ENCODE data around the gene ANKRD11.
A peak's percentile ranks its signal among the peaks of the same experiment; 100 is the strongest.

ANKRD11 gene

GRCh38 chr16:89324056-89325010 lies 166.0 kb downstream of the ANKRD11 start:
- DNase-seq, result no peak

- no peak for DNase-seq
Measured at GRCh38 chr16:89323120-89323960, 167.0 kb downstream of the ANKRD11 start.

GRCh38 chr16:89322321-89323119 lies 167.8 kb downstream of the ANKRD11 start:
- peak; percentile 76 for DNase-seq

GRCh38 chr16:89320782-89321501 lies 169.4 kb downstream of the ANKRD11 start:
- DNase-seq, result peak; percentile 34

- peak; percentile 43 for DNase-seq
Measured at GRCh38 chr16:89319886-89320781, 170.2 kb downstream of the ANKRD11 start.

- peak; percentile 19 for DNase-seq
Measured at GRCh38 chr16:89319631-89319885, 170.8 kb downstream of the ANKRD11 start.

GRCh38 chr16:89318871-89319630 lies 171.3 kb downstream of the ANKRD11 start:
- DNase-seq, result no peak

GRCh38 chr16:89318430-89318758 lies 172.0 kb downstream of the ANKRD11 start:
- no peak for DNase-seq

GRCh38 chr16:89317729-89318429 lies 172.5 kb downstream of the ANKRD11 start:
- DNase-seq, result peak; percentile 23

- DNase-seq, result no peak
Measured at GRCh38 chr16:89317101-89317671, 173.2 kb downstream of the ANKRD11 start.

GRCh38 chr16:89316701-89317100 lies 173.7 kb downstream of the ANKRD11 start:
- no peak for DNase-seq

- no peak for DNase-seq
Measured at GRCh38 chr16:89315791-89316581, 174.4 kb downstream of the ANKRD11 start.

- DNase-seq, result no peak
Measured at GRCh38 chr16:89315271-89315670, 175.1 kb downstream of the ANKRD11 start.

GRCh38 chr16:89314854-89315253 lies 175.5 kb downstream of the ANKRD11 start:
- no peak for DNase-seq

- no peak for DNase-seq
Measured at GRCh38 chr16:89314357-89314756, 176.0 kb downstream of the ANKRD11 start.

- DNase-seq, result no peak
Measured at GRCh38 chr16:89313583-89313982, 176.8 kb downstream of the ANKRD11 start.

- no peak for DNase-seq
Measured at GRCh38 chr16:89312598-89313299, 177.6 kb downstream of the ANKRD11 start.

- DNase-seq, result no peak
Measured at GRCh38 chr16:89312194-89312593, 178.2 kb downstream of the ANKRD11 start.
